Liver (tissue), 9 donors: Measurements from ENCODE around the gene KIF1A. TPM values are rescaled to one million over a fixed set of nuclear protein-coding genes. Genes with fewer than 3 reads are reported as not detected.

Experiments used
- DNase-seq: peaks from one replicate; pipeline ENCODE4 v3.0.0-alpha.2; 2017; ENCODE audit warnings: low spot score
- H3K27ac ChIP-seq, 2 donors: one replicate each; pipeline ENCODE4 v1.7.0; 2013; ENCODE audit warnings: inconsistent platforms in 2 of 2, low read length in 2 of 2, control low read depth in 1 of 2, low read depth in 1 of 2, mild to moderate bottlenecking in 1 of 2
- H3K27me3 ChIP-seq, 4 donors: one replicate each; pipeline versions ENCODE4 v1.6.1 to v1.7.0; 2013; ENCODE audit warnings: low read length in 3 of 4, inconsistent platforms in 1 of 4, mild to moderate bottlenecking in 1 of 4, moderate library complexity in 1 of 4; ENCODE audit not compliant: control insufficient read depth in 4 of 4, insufficient read depth in 4 of 4
- H3K36me3 ChIP-seq, 4 donors: one replicate each; pipeline versions ENCODE4 v1.6.1 to v1.7.0; 2013; ENCODE audit warnings: low read length in 3 of 4, mild to moderate bottlenecking in 3 of 4, low read depth in 1 of 4, moderate library complexity in 1 of 4; ENCODE audit not compliant: control insufficient read depth in 4 of 4, insufficient read depth in 3 of 4
- H3K4me1 ChIP-seq, 4 donors: one replicate each; pipeline versions ENCODE4 v1.6.1 to v1.7.0; 2013; ENCODE audit warnings: low read length in 3 of 4, mild to moderate bottlenecking in 3 of 4, moderate library complexity in 1 of 4; ENCODE audit not compliant: control insufficient read depth in 4 of 4, insufficient read depth in 4 of 4
- H3K4me3 ChIP-seq, 3 donors: one replicate each; pipeline versions ENCODE4 v1.6.1 to v1.7.0; 2013; ENCODE audit warnings: low read length in 3 of 3, control low read depth in 1 of 3, low read depth in 1 of 3, mild to moderate bottlenecking in 1 of 3
- H3K9ac ChIP-seq, 2 donors: one replicate each; pipeline ENCODE4 v1.7.0; 2013; ENCODE audit warnings: low read length in 2 of 2, mild to moderate bottlenecking in 2 of 2, moderate library complexity in 2 of 2, control low read depth in 1 of 2, low read depth in 1 of 2
- H3K9me3 ChIP-seq, 4 donors: one replicate each; pipeline versions ENCODE4 v1.6.1 to v1.7.0; 2013; ENCODE audit warnings: low read length in 3 of 4; ENCODE audit not compliant: control insufficient read depth in 4 of 4
- ATF3 ChIP-seq: IDR thresholded peaks from 2 replicates; pipeline ENCODE4 v1.6.1; 2016; ENCODE audit warnings: antibody characterized with exemption
- CTCF ChIP-seq: fragments of 150-350 bp; IDR thresholded peaks from 2 replicates; pipeline ENCODE4 v1.5.1; 2017; ENCODE audit warnings: improper control_type of control experiment, low read depth, low read length; ENCODE audit not compliant: missing input control
- EGR1 ChIP-seq, 2 donors: IDR thresholded peaks; 2 replicates each; pipeline ENCODE4 v1.6.1; 2016 to 2018; ENCODE audit warnings: antibody characterized with exemption in 2 of 2, low read depth in 2 of 2
- FOXA1 ChIP-seq: IDR thresholded peaks from 2 replicates; pipeline ENCODE4 v1.6.1; 2016; ENCODE audit warnings: antibody characterized with exemption
- FOXA2 ChIP-seq: IDR thresholded peaks from 2 replicates; pipeline ENCODE4 v1.6.1; 2016; ENCODE audit warnings: antibody characterized with exemption
- GABPA ChIP-seq, 2 donors: IDR thresholded peaks in 1 of 2; conservative IDR thresholded peaks in 1 of 2; 2 replicates each; pipeline ENCODE4 v1.6.1; 2016; ENCODE audit warnings: antibody characterized with exemption in 2 of 2, mild to moderate bottlenecking in 1 of 2, moderate library complexity in 1 of 2
- HNF4A ChIP-seq, 2 donors: conservative IDR thresholded peaks; 2 replicates each; pipeline ENCODE4 v1.6.1; 2016; ENCODE audit warnings: antibody characterized with exemption in 2 of 2, mild to moderate bottlenecking in 2 of 2
- HNF4G ChIP-seq: IDR thresholded peaks from 2 replicates; pipeline ENCODE4 v1.6.1; 2016; ENCODE audit warnings: antibody characterized with exemption
- JUND ChIP-seq, 2 donors: IDR thresholded peaks; 2 replicates each; pipeline ENCODE4 v1.6.1; 2016; ENCODE audit warnings: antibody characterized with exemption in 2 of 2
- NR2F2 ChIP-seq: IDR thresholded peaks from 2 replicates; pipeline ENCODE4 v1.6.1; 2016; ENCODE audit warnings: antibody characterized with exemption
- RAD21 ChIP-seq, 2 donors: IDR thresholded peaks; 2 replicates each; pipeline ENCODE4 v1.6.1; 2016; ENCODE audit warnings: antibody characterized with exemption in 2 of 2, mild to moderate bottlenecking in 2 of 2
- RXRA ChIP-seq, 2 donors: IDR thresholded peaks; 2 replicates each; pipeline ENCODE4 v1.6.1; 2017 to 2018; ENCODE audit warnings: antibody characterized with exemption in 2 of 2, mild to moderate bottlenecking in 1 of 2
- SP1 ChIP-seq: IDR thresholded peaks from 2 replicates; pipeline ENCODE4 v1.6.1; 2018; ENCODE audit warnings: antibody characterized with exemption, mild to moderate bottlenecking
- TAF1 ChIP-seq: conservative IDR thresholded peaks from 2 replicates; pipeline ENCODE4 v1.6.1; 2016; ENCODE audit warnings: antibody characterized with exemption, mild to moderate bottlenecking
- YY1 ChIP-seq: IDR thresholded peaks from 2 replicates; pipeline ENCODE4 v1.6.1; 2016; ENCODE audit warnings: antibody characterized with exemption, mild to moderate bottlenecking
- ZBTB33 ChIP-seq: IDR thresholded peaks from 2 replicates; pipeline ENCODE4 v1.6.1; 2016; ENCODE audit warnings: antibody characterized with exemption
- WGBS: extraction: QIAGEN DNeasy Blood & Tissue Kit; methylation state at CpG from one replicate; pipeline ENCODE4 v1.1.7; 2013; 5-methylcytosine and 5-hydroxymethylcytosine counted together
- polyA plus RNA-seq, 2 donors: library from polyadenylated mRNA; stranded (reverse) in 1 of 2; unstranded in 1 of 2; fragments of 200-250 nt in 1 of 2; fragments of >200 nt in 1 of 2; fragmentation: Nextera tagmentation in 1 of 2; extraction: Ambion mirVana in 1 of 2; gene quantifications; one replicate each; pipeline versions ENCODE4 v1.2.1 to v1.2.3, GENCODE V29; 2013 to 2015
- total RNA-seq, 2 donors: library from RNA; depleted of rRNA; stranded (reverse); fragments of >200 nt; gene quantifications; one replicate each; pipeline ENCODE4 v1.2.3, GENCODE V29; 2014
- TF ChIP-seq, protein P1 (sequence below): IDR thresholded peaks from 2 replicates; pipeline ENCODE4 v1.6.1; 2016; ENCODE audit warnings: antibody characterized with exemption, mild to moderate bottlenecking
- TF ChIP-seq, protein P2 (sequence below): IDR thresholded peaks from 2 replicates; pipeline ENCODE4 v1.6.1; 2016; ENCODE audit warnings: antibody characterized with exemption
- donor health status: healthy.
- donor health status: healthy.
- donor health status: healthy.
- donor health status: healthy.
- donor health status: healthy.

Gene KIF1A
- total and polyA plus RNA-seq, 4 donors = 0.03 to 0.21 (median 0.11) TPM

DNA sequence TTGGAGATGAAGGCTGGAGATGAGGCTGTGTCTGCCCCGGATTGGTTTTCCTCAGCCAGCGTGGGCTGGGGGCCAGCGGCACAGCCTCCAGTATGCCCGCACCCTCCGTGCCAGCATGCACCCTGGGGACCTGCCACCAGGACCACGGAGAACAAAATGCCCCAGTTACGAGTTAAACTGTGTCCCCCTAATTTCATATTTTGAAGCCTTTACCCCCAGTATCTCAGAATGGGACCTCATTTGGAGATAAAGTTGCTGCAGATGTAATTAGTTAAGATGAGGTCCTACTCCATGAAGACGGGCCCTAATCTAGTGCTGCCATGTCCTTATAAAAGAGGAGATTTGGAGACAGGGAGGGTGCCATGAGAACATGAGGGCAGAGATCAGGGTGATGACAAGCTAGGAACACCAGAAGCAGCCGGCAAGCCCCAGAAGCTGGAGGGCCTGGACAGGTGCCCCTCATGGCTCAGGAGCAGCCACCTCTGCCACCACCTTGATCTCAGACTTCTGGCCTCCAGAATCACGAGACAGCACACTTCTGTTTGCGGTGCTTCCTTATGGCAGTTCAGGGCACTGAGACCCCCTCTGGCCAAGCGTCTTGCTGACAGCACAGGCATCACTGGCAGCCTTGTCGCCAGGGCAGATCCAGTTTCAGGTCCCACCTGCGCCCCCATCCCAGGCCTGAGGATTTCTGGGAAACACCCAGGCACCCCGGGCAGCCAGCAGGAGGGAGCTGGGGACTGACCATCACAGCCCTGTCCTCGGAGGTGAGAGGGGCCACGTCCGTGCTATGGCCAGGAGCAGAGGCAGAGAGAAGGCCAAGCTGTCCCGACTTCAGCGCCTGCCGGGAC, 29.4 kb downstream of the KIF1A start:
- Histone ChIP-seq H3K27me3 (no peaks in the 10 kb centered on the region), H3K9ac (no peak overlapping the region), H3K9me3 (no peaks in the 10 kb centered on the region), H3K36me3 (no peaks in the 10 kb centered on the region), H3K4me1 (peaks cover 4 to 27% (median 24%) of the 10 kb centered on the region in 4 donors), H3K4me3 (no peak overlapping the region), H3K27ac (no peak overlapping the region)
- 95% methylated on average over 21 of the region's 21 CpGs for WGBS
- DNase-seq = no peak
- TF ChIP-seq, protein P1, sequence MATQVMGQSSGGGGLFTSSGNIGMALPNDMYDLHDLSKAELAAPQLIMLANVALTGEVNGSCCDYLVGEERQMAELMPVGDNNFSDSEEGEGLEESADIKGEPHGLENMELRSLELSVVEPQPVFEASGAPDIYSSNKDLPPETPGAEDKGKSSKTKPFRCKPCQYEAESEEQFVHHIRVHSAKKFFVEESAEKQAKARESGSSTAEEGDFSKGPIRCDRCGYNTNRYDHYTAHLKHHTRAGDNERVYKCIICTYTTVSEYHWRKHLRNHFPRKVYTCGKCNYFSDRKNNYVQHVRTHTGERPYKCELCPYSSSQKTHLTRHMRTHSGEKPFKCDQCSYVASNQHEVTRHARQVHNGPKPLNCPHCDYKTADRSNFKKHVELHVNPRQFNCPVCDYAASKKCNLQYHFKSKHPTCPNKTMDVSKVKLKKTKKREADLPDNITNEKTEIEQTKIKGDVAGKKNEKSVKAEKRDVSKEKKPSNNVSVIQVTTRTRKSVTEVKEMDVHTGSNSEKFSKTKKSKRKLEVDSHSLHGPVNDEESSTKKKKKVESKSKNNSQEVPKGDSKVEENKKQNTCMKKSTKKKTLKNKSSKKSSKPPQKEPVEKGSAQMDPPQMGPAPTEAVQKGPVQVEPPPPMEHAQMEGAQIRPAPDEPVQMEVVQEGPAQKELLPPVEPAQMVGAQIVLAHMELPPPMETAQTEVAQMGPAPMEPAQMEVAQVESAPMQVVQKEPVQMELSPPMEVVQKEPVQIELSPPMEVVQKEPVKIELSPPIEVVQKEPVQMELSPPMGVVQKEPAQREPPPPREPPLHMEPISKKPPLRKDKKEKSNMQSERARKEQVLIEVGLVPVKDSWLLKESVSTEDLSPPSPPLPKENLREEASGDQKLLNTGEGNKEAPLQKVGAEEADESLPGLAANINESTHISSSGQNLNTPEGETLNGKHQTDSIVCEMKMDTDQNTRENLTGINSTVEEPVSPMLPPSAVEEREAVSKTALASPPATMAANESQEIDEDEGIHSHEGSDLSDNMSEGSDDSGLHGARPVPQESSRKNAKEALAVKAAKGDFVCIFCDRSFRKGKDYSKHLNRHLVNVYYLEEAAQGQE = no peak
- TF ChIP-seq HNF4A (conservative IDR thresholded peaks at IDR 0.05) (no peak), GABPA (IDR thresholded peaks at IDR 0.05 in 1 of 2, conservative IDR thresholded peaks at IDR 0.05 in 1 of 2) (no peak), ZBTB33 (no peak), RXRA (IDR thresholded peaks at IDR 0.05) (no peak), FOXA2 (no peak), RAD21 (IDR thresholded peaks at IDR 0.05) (no peak), ATF3 (no peak), NR2F2 (no peak), HNF4G (no peak), EGR1 (IDR thresholded peaks at IDR 0.05; ENCODE audit: low read depth in 2 of 2) (no peak), SP1 (no peak), YY1 (no peak), FOXA1 (no peak), JUND (IDR thresholded peaks at IDR 0.05) (no peak), CTCF (no peak), TAF1 (no peak)
- TF ChIP-seq, protein P2, sequence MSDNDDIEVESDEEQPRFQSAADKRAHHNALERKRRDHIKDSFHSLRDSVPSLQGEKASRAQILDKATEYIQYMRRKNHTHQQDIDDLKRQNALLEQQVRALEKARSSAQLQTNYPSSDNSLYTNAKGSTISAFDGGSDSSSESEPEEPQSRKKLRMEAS = no peak
